Measurements from ENCODE around the gene FMO3. TPM values are rescaled to one million over a fixed set of nuclear protein-coding genes. Genes with fewer than 3 reads are reported as not detected.

FMO3 gene
- total and polyA plus RNA-seq, 2 donors (not counting 3 experiments of a cell fraction or from before 2014, with no cell fraction given) = not detected

- Histone ChIP-seq H3K9me1 (replicated peaks; ENCODE audit: control insufficient read depth, extremely low read depth, insufficient read depth, low read length) (no peaks in the 10 kb centered on the region), H3K4me3 (replicated peaks in 1 of 3; ENCODE audit: insufficient read depth in 1 of 3, low read depth in 1 of 3, low read length in 3 of 3) (no peak overlapping the region), H3K9me3 (replicated peaks; ENCODE audit: control insufficient read depth, insufficient read depth, low read length) (no peaks in the 10 kb centered on the region), H3K79me2 (ENCODE audit: control insufficient read depth, insufficient read depth, low read length) (no peaks in the 10 kb centered on the region), H4K20me1 (replicated peaks; ENCODE audit: control insufficient read depth, extremely low read depth, insufficient read depth, low read length) (no peaks in the 10 kb centered on the region), H3K9ac (replicated peaks; ENCODE audit: extremely low read depth, insufficient read depth, low read length) (no peak overlapping the region), H3K27me3 (ENCODE audit: control insufficient read depth in 2 of 2, insufficient read depth in 2 of 2, low read length in 2 of 2) (no peaks in the 10 kb centered on the region), H3K36me3 (ENCODE audit: control insufficient read depth in 2 of 2, extremely low read depth in 1 of 2, insufficient read depth in 2 of 2, low read length in 2 of 2) (no peaks in the 10 kb centered on the region), H2AFZ (ENCODE audit: low read depth, low read length) (no peak overlapping the region), H3K27ac (ENCODE audit: insufficient read depth, low read depth, low read length) (no peak overlapping the region), H3K4me1 (ENCODE audit: control insufficient read depth, extremely low read depth, insufficient read depth, low read length) (no peaks in the 10 kb centered on the region), H3K4me2 (ENCODE audit: insufficient read depth, low read length) (no peak overlapping the region)
- CTCF ChIA-PET = no interaction called here
- TF ChIP-seq EZH2 (IDR thresholded peaks at IDR 0.05; ENCODE audit: borderline replicate concordance, low read depth, low read length, severe bottlenecking) (no peak), POLR2AphosphoS5 (IDR thresholded peaks at IDR 0.05; ENCODE audit: insufficient read depth, low read depth, low read length) (no peak), JUN (IDR thresholded peaks at IDR 0.05; ENCODE audit: borderline replicate concordance, insufficient read depth, insufficient read length, low read depth) (no peak), MYC (IDR thresholded peaks at IDR 0.05; ENCODE audit: low read depth, low read length) (no peak), FOS (IDR thresholded peaks at IDR 0.05; ENCODE audit: borderline replicate concordance, insufficient read depth, low read length) (no peak), CTCF (IDR thresholded peaks at IDR 0.05; ENCODE audit: extremely low read depth in 1 of 2, insufficient read depth in 1 of 2, low read depth in 1 of 2, low read length in 2 of 2) (no peak), GATA2 (IDR thresholded peaks at IDR 0.05; ENCODE audit: insufficient read depth, insufficient read length, low read depth, low read length) (no peak), MAX (IDR thresholded peaks at IDR 0.05; ENCODE audit: insufficient read depth, insufficient read length) (no peak), POLR2A (IDR thresholded peaks at IDR 0.05; ENCODE audit: low read depth, low read length) (no peak)
- dilution Hi-C loops (cut with MboI; ENCODE audit: extremely low pct_ligation_motif_present, low sequenced_read_pairs) (no loop called here), intact Hi-C loops (cut with micrococcal nuclease) (no loop called here)
- DNase-seq (ENCODE audit: low read depth, low spot score) (no peak), FAIRE-seq (no peak)
- BruUV-seq (replicated peaks) = no TSS peak
- POLR2A ChIA-PET = no interaction called here
These were observed 52.0 kb downstream of the FMO3 start for GRCh38 chr1:171142416-171143385.
